A549 treated with dexamethasone at 1 μM for 4 hours (cell line): ENCODE measurements around the gene STAB2. TPM values are rescaled to one million over a fixed set of nuclear protein-coding genes. Genes with fewer than 3 reads are reported as not detected.

Experiments
- total RNA-seq: library from RNA; stranded (reverse); fragments of 200-300 nt; extraction: Qiagen RNA extraction; gene quantifications from 5 replicates; pipeline ENCODE4 v1.2.3, GENCODE V29; 2022

Gene STAB2, protein sequence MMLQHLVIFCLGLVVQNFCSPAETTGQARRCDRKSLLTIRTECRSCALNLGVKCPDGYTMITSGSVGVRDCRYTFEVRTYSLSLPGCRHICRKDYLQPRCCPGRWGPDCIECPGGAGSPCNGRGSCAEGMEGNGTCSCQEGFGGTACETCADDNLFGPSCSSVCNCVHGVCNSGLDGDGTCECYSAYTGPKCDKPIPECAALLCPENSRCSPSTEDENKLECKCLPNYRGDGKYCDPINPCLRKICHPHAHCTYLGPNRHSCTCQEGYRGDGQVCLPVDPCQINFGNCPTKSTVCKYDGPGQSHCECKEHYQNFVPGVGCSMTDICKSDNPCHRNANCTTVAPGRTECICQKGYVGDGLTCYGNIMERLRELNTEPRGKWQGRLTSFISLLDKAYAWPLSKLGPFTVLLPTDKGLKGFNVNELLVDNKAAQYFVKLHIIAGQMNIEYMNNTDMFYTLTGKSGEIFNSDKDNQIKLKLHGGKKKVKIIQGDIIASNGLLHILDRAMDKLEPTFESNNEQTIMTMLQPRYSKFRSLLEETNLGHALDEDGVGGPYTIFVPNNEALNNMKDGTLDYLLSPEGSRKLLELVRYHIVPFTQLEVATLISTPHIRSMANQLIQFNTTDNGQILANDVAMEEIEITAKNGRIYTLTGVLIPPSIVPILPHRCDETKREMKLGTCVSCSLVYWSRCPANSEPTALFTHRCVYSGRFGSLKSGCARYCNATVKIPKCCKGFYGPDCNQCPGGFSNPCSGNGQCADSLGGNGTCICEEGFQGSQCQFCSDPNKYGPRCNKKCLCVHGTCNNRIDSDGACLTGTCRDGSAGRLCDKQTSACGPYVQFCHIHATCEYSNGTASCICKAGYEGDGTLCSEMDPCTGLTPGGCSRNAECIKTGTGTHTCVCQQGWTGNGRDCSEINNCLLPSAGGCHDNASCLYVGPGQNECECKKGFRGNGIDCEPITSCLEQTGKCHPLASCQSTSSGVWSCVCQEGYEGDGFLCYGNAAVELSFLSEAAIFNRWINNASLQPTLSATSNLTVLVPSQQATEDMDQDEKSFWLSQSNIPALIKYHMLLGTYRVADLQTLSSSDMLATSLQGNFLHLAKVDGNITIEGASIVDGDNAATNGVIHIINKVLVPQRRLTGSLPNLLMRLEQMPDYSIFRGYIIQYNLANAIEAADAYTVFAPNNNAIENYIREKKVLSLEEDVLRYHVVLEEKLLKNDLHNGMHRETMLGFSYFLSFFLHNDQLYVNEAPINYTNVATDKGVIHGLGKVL (N-terminal part only)
- not detected in 5 replicates for total RNA-seq

DNA sequence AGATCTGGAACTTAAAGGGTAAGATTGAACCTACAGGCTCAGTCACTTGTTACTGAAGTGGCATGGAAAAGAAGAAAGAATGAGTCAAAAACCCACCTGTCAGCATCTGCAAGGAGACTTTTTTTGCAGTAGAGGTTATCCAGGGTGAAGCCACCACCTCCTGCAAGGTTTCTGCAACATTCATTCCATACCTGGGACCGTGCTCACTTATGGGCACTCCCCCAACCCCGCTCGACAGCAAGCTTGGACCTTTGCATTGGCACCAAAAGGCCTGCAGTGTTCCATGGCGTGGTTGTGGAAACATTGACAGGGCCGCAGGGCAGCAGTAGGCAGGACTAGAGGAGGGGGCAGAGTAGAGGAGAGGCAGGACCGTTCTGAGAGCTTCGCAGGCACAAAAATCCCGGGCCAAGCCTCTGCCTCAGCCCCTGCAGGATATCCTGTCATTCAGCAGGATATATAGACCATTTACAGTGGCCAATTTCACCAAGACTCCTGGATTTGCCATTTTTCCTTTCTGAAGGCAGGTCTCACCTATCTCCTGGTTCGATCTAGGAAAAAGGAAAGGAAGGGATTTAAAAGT lies at the start of gene STAB2:
Gene STAB2 (plus strand): TSS at position 483 of the 580 bp plus-strand sequence. CDS start 204 bp downstream, outside the sequence.

Other genes starting within 250 kb of the STAB2 start
- not detected in 5 replicates for gene C12orf42, start 91.3 kb upstream of the STAB2 start, total RNA-seq